ENCODE results near the gene SNX15.
A peak's percentile ranks its signal among the peaks of the same experiment; 100 is the strongest.
"Not testable (repeated sequence)": the region's sequence is repeated elsewhere in the genome, so short reads cannot be mapped to it uniquely, and the experiment has no call there.

Gene SNX15

GRCh38 chr11:65017937-65018336 lies 9.3 kb upstream of the SNX15 start:
- no peak for DNase-seq

- no peak for DNase-seq
Measured at GRCh38 chr11:65019824-65020223, 7.4 kb upstream of the SNX15 start.

- no peak for DNase-seq
Measured at GRCh38 chr11:65021003-65021402, 6.2 kb upstream of the SNX15 start.

- no peak for DNase-seq
Measured at GRCh38 chr11:65021509-65021908, 5.7 kb upstream of the SNX15 start.

- DNase-seq = not testable (repeated sequence)
Measured at GRCh38 chr11:65023502-65023901, 3.7 kb upstream of the SNX15 start.

- no peak for DNase-seq
Measured at GRCh38 chr11:65026810-65027209, 429 bp upstream of the SNX15 start.

- no peak for DNase-seq
Measured at GRCh38 chr11:65032216-65032615, 5.0 kb downstream of the SNX15 start.

GRCh38 chr11:65034423-65034822 lies 7.2 kb downstream of the SNX15 start:
- no peak for DNase-seq

- no peak for DNase-seq
Measured at GRCh38 chr11:65035579-65035978, 8.3 kb downstream of the SNX15 start.

- DNase-seq = no peak
Measured at GRCh38 chr11:65036931-65037330, 9.7 kb downstream of the SNX15 start.

GRCh38 chr11:65040520-65040846 lies 13.2 kb downstream of the SNX15 start:
- DNase-seq = no peak

- DNase-seq = peak; percentile 98
Measured at GRCh38 chr11:65040847-65041622, 13.8 kb downstream of the SNX15 start, which contains the start of gene SAC3D1. TSS of gene SAC3D1 (plus strand) at chr11:65041210. CDS start at chr11:65041293, 83 bp downstream.

GRCh38 chr11:65042891-65043290 lies 15.7 kb downstream of the SNX15 start:
- no peak for DNase-seq

- no peak for DNase-seq
Measured at GRCh38 chr11:65043881-65044501, 16.8 kb downstream of the SNX15 start.

- no peak for DNase-seq
Measured at GRCh38 chr11:65045061-65045460, 17.8 kb downstream of the SNX15 start.

- DNase-seq = no peak
Measured at GRCh38 chr11:65045728-65046127, 18.5 kb downstream of the SNX15 start.

- DNase-seq = no peak
Measured at GRCh38 chr11:65047581-65048422, 20.6 kb downstream of the SNX15 start.

- DNase-seq = no peak
Measured at GRCh38 chr11:65051398-65051858, 24.2 kb downstream of the SNX15 start.

- no peak for DNase-seq
Measured at GRCh38 chr11:65053827-65054508, 26.7 kb downstream of the SNX15 start.

GRCh38 chr11:65055538-65055937 lies 28.3 kb downstream of the SNX15 start:
- no peak for DNase-seq

- no peak for DNase-seq
Measured at GRCh38 chr11:65056999-65057398, 29.8 kb downstream of the SNX15 start.

- no peak for DNase-seq
Measured at GRCh38 chr11:65057526-65057925, 30.3 kb downstream of the SNX15 start.

- DNase-seq = no peak
Measured at GRCh38 chr11:65058012-65058411, 30.8 kb downstream of the SNX15 start.
